ENCODE measurements around the gene PTDSS2. TPM values are rescaled to one million over a fixed set of nuclear protein-coding genes. Genes with fewer than 3 reads are reported as not detected.

The PTDSS2 gene
- total and polyA plus RNA-seq, 7 donors = 4.8 to 76.2 (median 30.1) TPM

DNA sequence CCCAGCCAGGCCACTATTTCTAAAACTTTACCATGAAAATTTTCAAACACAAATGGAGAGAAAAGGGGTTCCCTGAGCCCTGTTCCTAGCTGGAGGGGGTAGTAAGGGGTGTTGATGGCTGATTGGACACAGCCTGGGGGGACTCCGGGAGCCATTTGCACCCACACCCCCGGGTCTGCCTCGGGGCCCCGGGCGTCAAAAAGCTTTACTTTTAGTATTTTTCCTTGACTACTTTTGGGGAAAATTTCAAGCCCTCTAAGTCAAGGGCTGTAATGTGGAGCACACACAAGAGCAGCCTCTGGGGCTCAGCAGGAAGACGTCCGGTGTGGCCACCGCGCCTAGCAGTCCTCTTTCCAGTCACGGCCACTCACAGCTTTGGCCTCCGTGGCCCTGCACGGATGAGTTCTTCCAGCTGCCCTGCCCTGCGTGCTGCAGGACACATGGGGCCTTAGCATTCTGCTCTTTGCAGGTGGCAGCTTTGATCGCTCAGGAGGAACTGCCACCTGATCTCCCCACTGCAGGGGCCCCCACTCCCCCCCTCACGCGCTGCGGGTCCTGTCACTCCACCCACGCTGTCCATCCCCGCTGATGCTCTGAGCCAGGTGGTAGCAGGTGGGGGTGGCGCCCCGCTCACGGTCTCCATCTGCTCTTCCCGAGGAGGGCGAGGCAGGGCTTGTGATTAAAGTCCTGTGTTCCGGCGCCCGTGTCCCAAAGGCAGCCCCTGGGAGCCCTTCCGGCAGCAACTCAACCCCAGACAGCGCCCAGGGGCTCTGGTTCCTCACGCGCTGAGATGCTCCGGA is 42.5 kb downstream of the PTDSS2 start:
- H3K4me1 ChIP-seq = no peaks in the 10 kb centered on the region
- intact Hi-C loops (cut with DNase I) = no loop called here
- TF ChIP-seq POLR2AphosphoS5 (IDR thresholded peaks at IDR 0.05) = peak in 1 of 4 donors; percentile 7
- TF ChIP-seq, protein P1, sequence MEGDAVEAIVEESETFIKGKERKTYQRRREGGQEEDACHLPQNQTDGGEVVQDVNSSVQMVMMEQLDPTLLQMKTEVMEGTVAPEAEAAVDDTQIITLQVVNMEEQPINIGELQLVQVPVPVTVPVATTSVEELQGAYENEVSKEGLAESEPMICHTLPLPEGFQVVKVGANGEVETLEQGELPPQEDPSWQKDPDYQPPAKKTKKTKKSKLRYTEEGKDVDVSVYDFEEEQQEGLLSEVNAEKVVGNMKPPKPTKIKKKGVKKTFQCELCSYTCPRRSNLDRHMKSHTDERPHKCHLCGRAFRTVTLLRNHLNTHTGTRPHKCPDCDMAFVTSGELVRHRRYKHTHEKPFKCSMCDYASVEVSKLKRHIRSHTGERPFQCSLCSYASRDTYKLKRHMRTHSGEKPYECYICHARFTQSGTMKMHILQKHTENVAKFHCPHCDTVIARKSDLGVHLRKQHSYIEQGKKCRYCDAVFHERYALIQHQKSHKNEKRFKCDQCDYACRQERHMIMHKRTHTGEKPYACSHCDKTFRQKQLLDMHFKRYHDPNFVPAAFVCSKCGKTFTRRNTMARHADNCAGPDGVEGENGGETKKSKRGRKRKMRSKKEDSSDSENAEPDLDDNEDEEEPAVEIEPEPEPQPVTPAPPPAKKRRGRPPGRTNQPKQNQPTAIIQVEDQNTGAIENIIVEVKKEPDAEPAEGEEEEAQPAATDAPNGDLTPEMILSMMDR (IDR thresholded peaks at IDR 0.05) = no peak
- DNase-seq = no peak
- no peaks in the 10 kb centered on the region for H3K9me3 ChIP-seq
- H3K4me3 ChIP-seq = no peak overlapping the region
- 63 to 82% methylated on average over 32 of the region's 32 CpGs for WGBS, 2 donors
- peaks cover 21 to 71% (median 35%) of the 10 kb centered on the region in 4 donors for H3K36me3 ChIP-seq
- no peaks in the 10 kb centered on the region for H3K27me3 ChIP-seq
- H3K27ac ChIP-seq = no peak overlapping the region

DNA sequence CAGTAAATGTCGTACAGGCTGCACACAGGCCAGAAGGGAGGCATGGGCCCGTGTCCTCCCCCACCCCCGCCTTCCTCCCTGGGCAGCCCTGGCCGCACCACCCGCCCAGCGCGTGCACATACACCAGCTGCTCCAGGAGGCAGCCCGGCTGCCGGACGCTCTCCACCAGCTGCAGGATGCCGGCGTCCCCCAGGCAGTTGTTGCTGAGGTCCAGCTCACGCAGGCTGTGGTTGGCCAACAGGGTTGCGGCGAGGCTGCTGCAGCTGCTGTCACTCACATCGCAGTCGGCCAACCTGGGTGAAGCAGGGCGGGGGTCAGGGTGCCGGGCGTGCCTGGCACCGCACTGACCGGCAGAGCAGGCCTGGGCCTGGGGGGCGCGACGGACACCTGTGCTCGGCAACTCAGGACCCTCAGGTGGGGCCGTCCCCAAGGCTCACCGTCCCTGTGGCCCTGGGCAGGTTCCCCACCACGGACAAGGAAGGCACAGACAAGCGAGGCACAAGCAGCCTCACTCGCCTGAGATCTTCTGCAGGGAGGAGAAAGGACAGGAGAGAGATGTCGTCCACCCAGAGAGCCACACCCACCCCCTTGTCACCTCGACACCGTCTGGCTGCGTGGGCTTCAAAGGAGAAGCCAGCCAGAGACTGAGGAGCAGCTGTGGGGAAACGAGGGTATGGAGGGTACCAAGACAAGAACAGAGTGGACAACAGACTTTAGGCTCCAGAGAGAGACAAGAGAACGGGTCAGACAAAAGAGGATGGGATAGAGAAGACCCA is 44.9 kb downstream of the PTDSS2 start:
- WGBS, 2 donors = 90% methylated on average over 37 of the region's 37 CpGs
- H3K27ac ChIP-seq = no peak overlapping the region
- H3K4me3 ChIP-seq = no peak overlapping the region
- peaks cover 43 to 86% (median 58%) of the 10 kb centered on the region in 4 donors for H3K36me3 ChIP-seq
- H3K9me3 ChIP-seq = no peaks in the 10 kb centered on the region
- no peaks in the 10 kb centered on the region for H3K27me3 ChIP-seq
- intact Hi-C loops (cut with DNase I) = no loop called here
- TF ChIP-seq EP300 (IDR thresholded peaks at IDR 0.05) = no peak
- TF ChIP-seq POLR2A (IDR thresholded peaks at IDR 0.05) = no peak
- no peak for TF ChIP-seq POLR2AphosphoS5 (IDR thresholded peaks at IDR 0.05)
- TF ChIP-seq, protein P1 (IDR thresholded peaks at IDR 0.05) = no peak
- no peak for DNase-seq
- H3K4me1 ChIP-seq = no peaks in the 10 kb centered on the region

DNA sequence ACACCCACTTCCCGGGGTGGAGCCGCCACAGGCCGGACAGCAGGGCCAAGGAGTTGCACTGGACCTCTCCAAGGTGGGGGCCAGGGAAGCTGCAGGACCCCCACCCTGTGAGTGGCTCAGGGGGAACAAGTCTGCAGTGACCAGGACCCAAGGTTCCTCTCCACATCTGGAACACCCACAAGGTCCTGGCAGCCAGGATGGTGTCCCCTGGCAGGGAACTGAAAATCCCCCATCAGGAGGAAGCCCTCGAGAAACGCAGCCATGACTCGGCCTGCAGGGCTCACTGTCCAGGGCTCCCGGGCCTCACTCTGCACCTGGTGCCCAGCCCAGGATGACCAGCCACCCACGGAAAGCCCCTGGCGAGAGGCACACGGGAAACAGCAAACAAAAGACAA is 45.5 kb downstream of the PTDSS2 start:
- Histone ChIP-seq H3K36me3 (peaks cover 49 to 86% (median 64%) of the 10 kb centered on the region in 4 donors), H3K27me3 (no peaks in the 10 kb centered on the region), H3K4me3 (no peak overlapping the region), H3K4me1 (no peaks in the 10 kb centered on the region), H3K9me3 (no peaks in the 10 kb centered on the region), H3K27ac (no peak overlapping the region)
- DNase-seq = no peak
- intact Hi-C loops (cut with DNase I) = no loop called here
- WGBS, 2 donors = 77 to 83% methylated on average over 10 of the region's 10 CpGs
- no peak for TF ChIP-seq POLR2A (IDR thresholded peaks at IDR 0.05)
- TF ChIP-seq EP300 (IDR thresholded peaks at IDR 0.05) = no peak
- TF ChIP-seq, protein P1 (IDR thresholded peaks at IDR 0.05) = no peak
- TF ChIP-seq POLR2AphosphoS5 (IDR thresholded peaks at IDR 0.05) = no peak

DNA sequence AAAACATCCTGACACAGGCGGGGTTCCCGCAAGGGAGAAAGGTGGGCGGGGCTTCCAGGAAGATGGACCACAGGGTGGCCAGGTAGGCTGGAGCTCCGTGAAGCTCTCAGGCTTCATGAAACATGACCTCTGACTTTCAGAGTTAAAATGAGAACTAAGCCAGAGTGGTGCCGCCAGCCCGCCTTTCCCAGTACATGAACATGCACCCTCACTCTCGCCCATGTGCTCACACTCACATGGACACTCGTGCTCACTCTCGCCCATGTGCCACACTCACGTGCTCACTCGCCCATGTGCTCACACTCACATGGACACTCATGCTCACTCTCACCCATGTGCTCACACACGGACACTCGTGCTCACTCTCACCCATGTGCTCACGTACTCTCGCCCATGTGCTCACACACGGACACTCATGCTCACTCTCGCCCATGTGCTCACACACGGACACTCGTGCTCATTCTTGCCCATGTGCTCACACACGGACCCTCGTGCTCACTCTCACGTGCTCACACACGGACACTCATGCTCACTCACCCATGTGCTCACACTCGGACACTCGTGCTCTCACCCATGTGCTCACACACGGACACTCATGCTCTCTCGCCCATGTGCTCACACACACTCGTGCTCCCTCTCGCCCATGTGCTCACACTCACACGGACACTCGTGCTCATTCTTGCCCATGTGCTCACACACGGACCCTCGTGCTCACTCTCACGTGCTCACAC is 46.9 kb downstream of the PTDSS2 start:
- Histone ChIP-seq H3K27me3 (no peaks in the 10 kb centered on the region), H3K27ac (no peak overlapping the region), H3K36me3 (peaks cover 57 to 95% (median 74%) of the 10 kb centered on the region in 4 donors), H3K4me3 (no peak overlapping the region), H3K4me1 (peaks cover 0 to under 1% (median 0%) of the 10 kb centered on the region in 4 donors), H3K9me3 (no peaks in the 10 kb centered on the region)
- intact Hi-C loops (cut with DNase I) = no loop called here
- DNase-seq = no peak
- WGBS, 2 donors = 95 to 96% methylated on average over 34 of the region's 34 CpGs
- TF ChIP-seq POLR2A (IDR thresholded peaks at IDR 0.05) (no peak), EP300 (IDR thresholded peaks at IDR 0.05) (no peak), POLR2AphosphoS5 (IDR thresholded peaks at IDR 0.05) (no peak)
- TF ChIP-seq, protein P1 (IDR thresholded peaks at IDR 0.05) = no peak
